ENCODE measurements around the gene KIRREL1. TPM values are rescaled to one million over a fixed set of nuclear protein-coding genes. Genes with fewer than 3 reads are reported as not detected.

Gene KIRREL1
- total RNA-seq, 1 donor from 2014 or later = 39.5 TPM

- H3K4me1 Mint-ChIP-seq = peaks cover 71% of the 10 kb centered on the region
- Histone ChIP-seq H3K27me3 (no peaks in the 10 kb centered on the region), H3K9ac (no peak overlapping the region), H3K9me3 (ENCODE audit: low read depth) (no peaks in the 10 kb centered on the region), H3K4me1 (peaks cover 39% of the 10 kb centered on the region), H3K79me2 (ENCODE audit: low read depth) (peaks cover 98% of the 10 kb centered on the region), H3K4me3 (no peak overlapping the region), H3K36me3 (no peaks in the 10 kb centered on the region), H3F3A (ENCODE audit: low read depth) (no peaks in the 10 kb centered on the region), H3K27ac (no peak overlapping the region), H4K20me1 (ENCODE audit: low read depth) (peaks cover 92% of the 10 kb centered on the region), H2AFZ (replicated peaks) (no peak overlapping the region), H3K4me2 (no peak overlapping the region)
- no peak overlapping the region for H3K4me3 Mint-ChIP-seq
- no peak for DNase-seq (ENCODE audit: low spot score)
- TF ChIP-seq EZH2 (IDR thresholded peaks at IDR 0.05) = no peak
- TF ChIP-seq EZH2phosphoT487 (IDR thresholded peaks at IDR 0.05) = no peak
- no peak for TF ChIP-seq CTCF (IDR thresholded peaks at IDR 0.05)
- H3K27me3 Mint-ChIP-seq (ENCODE audit: insufficient read depth, low read depth) = peaks cover 10% of the 10 kb centered on the region
- H3K27ac Mint-ChIP-seq = no peak overlapping the region
- H3K9me3 Mint-ChIP-seq = no peaks in the 10 kb centered on the region
- peaks cover 9% of the 10 kb centered on the region for H3K36me3 Mint-ChIP-seq
Observed at GRCh38 chr1:158062174-158062573, 68.7 kb downstream of the KIRREL1 start.

GRCh38 chr1:158067662-158068061, 74.2 kb downstream of the KIRREL1 start:
- H3K9me3 ChIP-seq (ENCODE audit: low read depth) = no peaks in the 10 kb centered on the region
- TF ChIP-seq EZH2 (IDR thresholded peaks at IDR 0.05) = no peak
- no peak for TF ChIP-seq EZH2phosphoT487 (IDR thresholded peaks at IDR 0.05)
- TF ChIP-seq CTCF (IDR thresholded peaks at IDR 0.05) = no peak
- no peak overlapping the region for H2AFZ ChIP-seq (replicated peaks)
- peaks cover 5% of the 10 kb centered on the region for H3F3A ChIP-seq (ENCODE audit: low read depth)
- H3K4me2 ChIP-seq = no peak overlapping the region
- peaks cover 50% of the 10 kb centered on the region for H3K4me1 ChIP-seq
- Mint-ChIP-seq H3K27ac (peak overlapping the region; percentile 52), H3K4me3 (no peak overlapping the region), H3K9me3 (no peaks in the 10 kb centered on the region), H3K36me3 (peaks cover 14% of the 10 kb centered on the region), H3K4me1 (peaks cover 75% of the 10 kb centered on the region), H3K27me3 (ENCODE audit: insufficient read depth, low read depth) (peaks cover 3% of the 10 kb centered on the region)
- no peak overlapping the region for H3K9ac ChIP-seq
- H3K27ac ChIP-seq = no peak overlapping the region
- H3K79me2 ChIP-seq (ENCODE audit: low read depth) = peaks cover 95% of the 10 kb centered on the region
- peaks cover 91% of the 10 kb centered on the region for H4K20me1 ChIP-seq (ENCODE audit: low read depth)
- no peaks in the 10 kb centered on the region for H3K36me3 ChIP-seq
- no peaks in the 10 kb centered on the region for H3K27me3 ChIP-seq
- H3K4me3 ChIP-seq = no peak overlapping the region
- DNase-seq (ENCODE audit: low spot score) = peak; percentile 41

GRCh38 chr1:158068918-158069317, 75.5 kb downstream of the KIRREL1 start:
- peak overlapping the region; percentile 35 for H3K27ac Mint-ChIP-seq
- peaks cover 3% of the 10 kb centered on the region for H3K27me3 Mint-ChIP-seq (ENCODE audit: insufficient read depth, low read depth)
- TF ChIP-seq EZH2phosphoT487 (IDR thresholded peaks at IDR 0.05) (no peak), EZH2 (IDR thresholded peaks at IDR 0.05) (no peak), CTCF (IDR thresholded peaks at IDR 0.05) (no peak)
- no peaks in the 10 kb centered on the region for H3K9me3 Mint-ChIP-seq
- H3K36me3 ChIP-seq = no peaks in the 10 kb centered on the region
- H3K9ac ChIP-seq = no peak overlapping the region
- H3K4me1 ChIP-seq = peaks cover 58% of the 10 kb centered on the region
- H3K9me3 ChIP-seq (ENCODE audit: low read depth) = no peaks in the 10 kb centered on the region
- no peak overlapping the region for H3K4me2 ChIP-seq
- H2AFZ ChIP-seq (replicated peaks) = no peak overlapping the region
- H3K27ac ChIP-seq = no peak overlapping the region
- H3K27me3 ChIP-seq = no peaks in the 10 kb centered on the region
- H3K79me2 ChIP-seq (ENCODE audit: low read depth) = peaks cover 95% of the 10 kb centered on the region
- peaks cover 8% of the 10 kb centered on the region for H3K36me3 Mint-ChIP-seq
- H4K20me1 ChIP-seq (ENCODE audit: low read depth) = peaks cover 91% of the 10 kb centered on the region
- H3F3A ChIP-seq (ENCODE audit: low read depth) = peaks cover 5% of the 10 kb centered on the region
- DNase-seq (ENCODE audit: low spot score) = no peak
- H3K4me1 Mint-ChIP-seq = peaks cover 82% of the 10 kb centered on the region
- no peak overlapping the region for H3K4me3 ChIP-seq
- no peak overlapping the region for H3K4me3 Mint-ChIP-seq

Measured in neural progenitor cell (in vitro differentiated cells).